OCI-LY7 (cell line): ENCODE results near the gene HABP4. TPM values are rescaled to one million over a fixed set of nuclear protein-coding genes. Genes with fewer than 3 reads are reported as not detected.

Experiments
- BruUV-seq: library from RNA; stranded (reverse); fragments of 400-500 nt; replicated peaks from 2 replicates; lab custom pipeline; 2021; lab: Mats Ljungman, UMichigan
- CTCF ChIA-PET: fragments of 300-600 bp; sonication (Branson Sonifier 250); formaldehyde crosslinking; loops from one replicate; lab custom pipeline; 2022; ENCODE audit warnings: antibody characterized with exemption; ENCODE audit not compliant: unreplicated experiment; lab: Charles Lee
- POLR2A ChIA-PET: fragments of 300-600 bp; sonication (Branson Sonifier 250); formaldehyde crosslinking; loops from one replicate; lab custom pipeline; 2022; ENCODE audit warnings: antibody characterized with exemption; lab: Charles Lee
- DNase-seq: peaks from one replicate; pipeline ENCODE4 v3.0.0-alpha.2; 2015; ENCODE audit warnings: low spot score
- H2AFZ ChIP-seq: fragments of 200-600 bp; sonication (generic), shearing (Covaris generic); 2 replicates; pipeline ENCODE4 v1.6.1; 2014; ENCODE audit warnings: mild to moderate bottlenecking, antibody characterized with exemption, low read length, moderate library complexity
- H3K27ac ChIP-seq: fragments of 200-600 bp; sonication (generic); 2 replicates; pipeline ENCODE4 v1.5.1; 2014; ENCODE audit warnings: mixed run types, low read depth, mild to moderate bottlenecking, moderate library complexity, low read length, inconsistent platforms; ENCODE audit not compliant: poor library complexity, severe bottlenecking
- H3K36me3 ChIP-seq: fragments of 200-600 bp; sonication (generic); 2 replicates; pipeline ENCODE4 v1.6.1; 2014; ENCODE audit warnings: mild to moderate bottlenecking, antibody characterized with exemption, low read length, moderate library complexity, mixed read lengths; ENCODE audit not compliant: insufficient read depth
- H3K4me1 ChIP-seq: fragments of 200-600 bp; sonication (generic); 2 replicates; pipeline ENCODE4 v1.5.1; 2014; ENCODE audit warnings: mild to moderate bottlenecking, low read length; ENCODE audit not compliant: insufficient read depth, poor library complexity, severe bottlenecking
- H3K4me2 ChIP-seq: fragments of 200-600 bp; sonication (generic); 2 replicates; pipeline ENCODE4 v1.6.1; 2014; ENCODE audit warnings: mild to moderate bottlenecking, low read length
- H3K4me3 ChIP-seq: fragments of 200-600 bp; sonication (generic); 2 replicates; pipeline ENCODE4 v1.5.1; 2014; ENCODE audit warnings: mild to moderate bottlenecking, low read depth, low read length; ENCODE audit not compliant: poor library complexity, severe bottlenecking
- H3K79me2 ChIP-seq: fragments of 200-600 bp; sonication (generic); 2 replicates; pipeline ENCODE4 v1.6.1; 2016; ENCODE audit warnings: low read depth, mild to moderate bottlenecking, low read length, moderate library complexity, mixed read lengths; ENCODE audit not compliant: insufficient read depth
- H3K9me2 ChIP-seq: fragments of 200-600 bp; sonication (generic); 2 replicates; pipeline ENCODE4 v1.6.1; 2016; ENCODE audit warnings: mild to moderate bottlenecking, low read length, mixed read lengths; ENCODE audit not compliant: insufficient read depth
- H3K9me3 ChIP-seq: fragments of 200-600 bp; sonication (generic); 2 replicates; pipeline ENCODE4 v1.6.1; 2014; ENCODE audit warnings: mild to moderate bottlenecking, mixed run types, low read length, mixed read lengths
- H4K20me1 ChIP-seq: fragments of 200-600 bp; sonication (generic); 2 replicates; pipeline ENCODE4 v1.6.1; 2014; ENCODE audit warnings: mild to moderate bottlenecking, antibody characterized with exemption, low read length, moderate library complexity, mixed read lengths; ENCODE audit not compliant: insufficient read depth
- EZH2phosphoT487 ChIP-seq: fragments of 200-600 bp; sonication (generic); IDR thresholded peaks from 2 replicates; pipeline ENCODE4 v1.6.1; 2018; ENCODE audit warnings: low read depth, borderline replicate concordance, mild to moderate bottlenecking, mixed run types, antibody characterized with exemption, low read length, moderate library complexity, mixed read lengths
- intact Hi-C: fragments of 100-400 bp; cut with micrococcal nuclease; formaldehyde crosslinking; loops from one replicate; pipeline ENCODE4 v1.10.0; 2022; ENCODE audit not compliant: unreplicated experiment
- total RNA-seq, 2 experiments: library from RNA; depleted of rRNA in 1 of 2; stranded (reverse); fragments of >200 nt in 1 of 2; shearing (Covaris generic) in 1 of 2; gene quantifications; 2 replicates each; pipeline ENCODE4 v1.2.3, GENCODE V29; 2014 to 2022
- TF ChIP-seq, protein P1 (sequence below): fragments of 200-600 bp; sonication (generic); conservative IDR thresholded peaks from 2 replicates; pipeline ENCODE4 v1.5.1; 2014; ENCODE audit warnings: mild to moderate bottlenecking, antibody characterized with exemption, low read length, moderate library complexity, mixed read lengths

Gene HABP4
- total RNA-seq, 2 experiments from 2014 or later, result 6.0 to 11.0 TPM

DNA sequence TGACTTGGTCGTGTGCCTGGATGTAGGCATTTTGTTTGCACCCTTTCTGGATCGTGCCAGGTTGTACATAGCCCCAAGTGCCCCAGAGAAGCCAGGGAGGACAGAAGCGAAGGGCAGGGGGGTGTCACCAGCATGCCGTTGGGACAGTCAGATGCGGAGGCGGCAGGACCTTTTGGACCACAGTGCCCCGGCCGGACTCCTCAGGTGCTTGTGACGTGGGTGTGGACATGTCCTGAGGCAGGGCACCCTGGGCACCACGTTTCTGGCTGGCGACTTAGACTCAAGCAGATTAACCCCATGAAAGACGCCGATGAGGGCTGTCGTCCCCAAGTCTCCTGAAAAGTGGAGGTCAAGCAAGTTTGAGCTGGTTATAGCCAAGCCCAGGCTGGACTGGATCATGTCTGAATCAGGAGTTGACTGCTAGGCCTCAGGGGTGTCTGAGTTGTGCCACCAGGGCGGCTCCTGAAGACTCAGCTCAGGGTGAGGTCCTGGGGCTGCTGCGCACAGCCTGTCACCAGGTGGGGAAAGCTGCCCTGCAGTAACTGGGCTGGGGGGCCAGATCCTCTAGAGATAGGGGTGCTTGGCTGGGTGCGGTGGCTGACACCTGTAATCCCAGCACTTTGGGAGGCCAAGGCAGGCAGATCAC lies 42.0 kb downstream of the HABP4 start:
- no peaks in the 10 kb centered on the region for H3K36me3 ChIP-seq
- peaks cover 2% of the 10 kb centered on the region for H3K4me1 ChIP-seq
- no peaks in the 10 kb centered on the region for H3K9me3 ChIP-seq
- no peak overlapping the region for H3K4me2 ChIP-seq
- ChIA-PET POLR2A (no interaction called here), CTCF (no interaction called here)
- H3K9me2 ChIP-seq, result no peaks in the 10 kb centered on the region
- no peak for DNase-seq
- TF ChIP-seq, protein P1, sequence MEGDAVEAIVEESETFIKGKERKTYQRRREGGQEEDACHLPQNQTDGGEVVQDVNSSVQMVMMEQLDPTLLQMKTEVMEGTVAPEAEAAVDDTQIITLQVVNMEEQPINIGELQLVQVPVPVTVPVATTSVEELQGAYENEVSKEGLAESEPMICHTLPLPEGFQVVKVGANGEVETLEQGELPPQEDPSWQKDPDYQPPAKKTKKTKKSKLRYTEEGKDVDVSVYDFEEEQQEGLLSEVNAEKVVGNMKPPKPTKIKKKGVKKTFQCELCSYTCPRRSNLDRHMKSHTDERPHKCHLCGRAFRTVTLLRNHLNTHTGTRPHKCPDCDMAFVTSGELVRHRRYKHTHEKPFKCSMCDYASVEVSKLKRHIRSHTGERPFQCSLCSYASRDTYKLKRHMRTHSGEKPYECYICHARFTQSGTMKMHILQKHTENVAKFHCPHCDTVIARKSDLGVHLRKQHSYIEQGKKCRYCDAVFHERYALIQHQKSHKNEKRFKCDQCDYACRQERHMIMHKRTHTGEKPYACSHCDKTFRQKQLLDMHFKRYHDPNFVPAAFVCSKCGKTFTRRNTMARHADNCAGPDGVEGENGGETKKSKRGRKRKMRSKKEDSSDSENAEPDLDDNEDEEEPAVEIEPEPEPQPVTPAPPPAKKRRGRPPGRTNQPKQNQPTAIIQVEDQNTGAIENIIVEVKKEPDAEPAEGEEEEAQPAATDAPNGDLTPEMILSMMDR, result no peak
- TF ChIP-seq EZH2phosphoT487, result no peak
- no TSS peak for BruUV-seq
- H4K20me1 ChIP-seq, result no peaks in the 10 kb centered on the region
- intact Hi-C loops, result no loop called here
- H3K79me2 ChIP-seq, result no peaks in the 10 kb centered on the region
- no peak overlapping the region for H3K4me3 ChIP-seq
- H2AFZ ChIP-seq, result no peak overlapping the region
- no peak overlapping the region for H3K27ac ChIP-seq

- intact Hi-C loops, result no loop called here
Observed at GRCh38 chr9:96492993-96493531, 43.1 kb downstream of the HABP4 start.

More at GRCh38 chr9:96492993-96493531, 43.1 kb downstream of the HABP4 start:
- Histone ChIP-seq H3K9me2 (no peaks in the 10 kb centered on the region), H3K9me3 (no peaks in the 10 kb centered on the region), H2AFZ (no peak overlapping the region), H3K27ac (no peak overlapping the region), H3K79me2 (no peaks in the 10 kb centered on the region), H4K20me1 (no peaks in the 10 kb centered on the region), H3K4me2 (no peak overlapping the region), H3K4me3 (no peak overlapping the region), H3K36me3 (no peaks in the 10 kb centered on the region), H3K4me1 (no peaks in the 10 kb centered on the region)
- TF ChIP-seq, protein P1, result no peak
- TF ChIP-seq EZH2phosphoT487, result no peak
- CTCF ChIA-PET, result no interaction called here
- DNase-seq, result no peak
- POLR2A ChIA-PET, result no interaction called here
- BruUV-seq, result no TSS peak
